ENCODE measurements around the gene FOXP1. TPM values are rescaled to one million over a fixed set of nuclear protein-coding genes. Genes with fewer than 3 reads are reported as not detected.

FOXP1 gene
- total RNA-seq, 1 donor from 2014 or later = 71.3 TPM

GRCh38 chr3:70959506-70960291 is 623.8 kb downstream of the FOXP1 start:
- DNase-seq (ENCODE audit: low spot score) = no peak
- no peak overlapping the region for H3K27ac Mint-ChIP-seq (ENCODE audit: unreplicated experiment)
- H3K9me3 Mint-ChIP-seq (ENCODE audit: unreplicated experiment) = no peaks in the 10 kb centered on the region
- no peaks in the 10 kb centered on the region for H3K27me3 Mint-ChIP-seq (ENCODE audit: unreplicated experiment)
- H3K4me3 Mint-ChIP-seq (ENCODE audit: unreplicated experiment) = no peak overlapping the region
- peaks cover 29% of the 10 kb centered on the region for H3K36me3 Mint-ChIP-seq (ENCODE audit: low read depth, unreplicated experiment)
- no peak for TF ChIP-seq CTCF (IDR thresholded peaks at IDR 0.05; ENCODE audit: unreplicated experiment)
- peaks cover 6% of the 10 kb centered on the region for H3K4me1 Mint-ChIP-seq (ENCODE audit: unreplicated experiment)

GRCh38 chr3:70952033-70952747 is 631.3 kb downstream of the FOXP1 start:
- no peaks in the 10 kb centered on the region for H3K4me1 Mint-ChIP-seq (ENCODE audit: unreplicated experiment)
- H3K9me3 Mint-ChIP-seq (ENCODE audit: unreplicated experiment) = no peaks in the 10 kb centered on the region

GRCh38 chr3:70951316-70951715 is 632.2 kb downstream of the FOXP1 start:
- no peaks in the 10 kb centered on the region for H3K9me3 Mint-ChIP-seq (ENCODE audit: unreplicated experiment)
- no peak for DNase-seq (ENCODE audit: low spot score)
- H3K27ac Mint-ChIP-seq (ENCODE audit: unreplicated experiment) = no peak overlapping the region
- peaks cover 1% of the 10 kb centered on the region for H3K27me3 Mint-ChIP-seq (ENCODE audit: unreplicated experiment)
- H3K36me3 Mint-ChIP-seq (ENCODE audit: low read depth, unreplicated experiment) = no peaks in the 10 kb centered on the region
- H3K4me1 Mint-ChIP-seq (ENCODE audit: unreplicated experiment) = no peaks in the 10 kb centered on the region
- H3K4me3 Mint-ChIP-seq (ENCODE audit: unreplicated experiment) = no peak overlapping the region
- no peak for TF ChIP-seq CTCF (IDR thresholded peaks at IDR 0.05; ENCODE audit: unreplicated experiment)

More at GRCh38 chr3:70952033-70952747, 631.3 kb downstream of the FOXP1 start:
- no peak for TF ChIP-seq CTCF (IDR thresholded peaks at IDR 0.05; ENCODE audit: unreplicated experiment)
- no peak for DNase-seq (ENCODE audit: low spot score)
- peaks cover 1% of the 10 kb centered on the region for H3K27me3 Mint-ChIP-seq (ENCODE audit: unreplicated experiment)
- no peak overlapping the region for H3K4me3 Mint-ChIP-seq (ENCODE audit: unreplicated experiment)
- no peak overlapping the region for H3K27ac Mint-ChIP-seq (ENCODE audit: unreplicated experiment)
- no peaks in the 10 kb centered on the region for H3K36me3 Mint-ChIP-seq (ENCODE audit: low read depth, unreplicated experiment)

DNA sequence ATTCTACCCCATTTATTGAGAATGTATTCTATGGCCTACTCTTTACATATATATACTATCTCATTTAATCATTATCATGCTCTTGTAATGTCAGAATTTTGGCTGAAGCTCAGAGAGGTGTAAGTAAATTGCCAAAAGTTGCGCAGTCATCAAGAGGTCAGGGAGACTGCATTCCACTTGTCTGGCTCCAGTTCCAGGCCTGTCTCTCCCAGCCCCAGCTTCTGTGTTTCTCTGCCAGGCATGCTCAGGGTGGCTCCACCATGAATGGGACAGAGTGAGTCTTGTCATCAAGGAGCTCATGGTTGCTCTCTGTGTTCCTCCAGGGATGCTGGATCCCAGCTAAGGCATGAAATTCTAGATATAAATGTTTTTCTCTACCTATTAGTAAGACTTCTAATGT is 635.9 kb downstream of the FOXP1 start:
- TF ChIP-seq CTCF (IDR thresholded peaks at IDR 0.05; ENCODE audit: unreplicated experiment) = no peak
- Mint-ChIP-seq H3K27ac (ENCODE audit: unreplicated experiment) (no peak overlapping the region), H3K9me3 (ENCODE audit: unreplicated experiment) (no peaks in the 10 kb centered on the region), H3K4me1 (ENCODE audit: unreplicated experiment) (peaks cover 4% of the 10 kb centered on the region), H3K4me3 (ENCODE audit: unreplicated experiment) (no peak overlapping the region), H3K27me3 (ENCODE audit: unreplicated experiment) (peaks cover 1% of the 10 kb centered on the region), H3K36me3 (ENCODE audit: low read depth, unreplicated experiment) (no peaks in the 10 kb centered on the region)
- no peak for DNase-seq (ENCODE audit: low spot score)

GRCh38 chr3:70943886-70944285 is 639.6 kb downstream of the FOXP1 start:
- no peak for DNase-seq (ENCODE audit: low spot score)
- no peak for TF ChIP-seq CTCF (IDR thresholded peaks at IDR 0.05; ENCODE audit: unreplicated experiment)
- Mint-ChIP-seq H3K27ac (ENCODE audit: unreplicated experiment) (no peak overlapping the region), H3K27me3 (ENCODE audit: unreplicated experiment) (no peaks in the 10 kb centered on the region), H3K36me3 (ENCODE audit: low read depth, unreplicated experiment) (no peaks in the 10 kb centered on the region), H3K9me3 (ENCODE audit: unreplicated experiment) (no peaks in the 10 kb centered on the region), H3K4me1 (ENCODE audit: unreplicated experiment) (peaks cover 4% of the 10 kb centered on the region), H3K4me3 (ENCODE audit: unreplicated experiment) (no peak overlapping the region)
